ENCODE data around the gene SETBP1. TPM values are rescaled to one million over a fixed set of nuclear protein-coding genes. Genes with fewer than 3 reads are reported as not detected.

Gene SETBP1
- total RNA-seq, 1 donor from 2014 or later = 80.0 TPM

GRCh38 chr18:44771956-44772917 is 91.5 kb downstream of the SETBP1 start:
- TF ChIP-seq CTCF (IDR thresholded peaks at IDR 0.05) = no peak
- peak overlapping the region; percentile 39 for H3K4me3 Mint-ChIP-seq (ENCODE audit: unreplicated experiment)
- DNase-seq (ENCODE audit: extremely low spot score, unreplicated experiment) = peak; percentile 94
- peaks cover 20% of the 10 kb centered on the region for H3K36me3 Mint-ChIP-seq (ENCODE audit: unreplicated experiment)
- peak overlapping the region; percentile 91 for H3K27ac Mint-ChIP-seq (ENCODE audit: unreplicated experiment)
- no peaks in the 10 kb centered on the region for H3K9me3 Mint-ChIP-seq (ENCODE audit: unreplicated experiment)
- H3K4me1 Mint-ChIP-seq (ENCODE audit: unreplicated experiment) = peaks cover 85% of the 10 kb centered on the region
- no peaks in the 10 kb centered on the region for H3K27me3 Mint-ChIP-seq (ENCODE audit: unreplicated experiment)

GRCh38 chr18:44773640-44774155 is 93.0 kb downstream of the SETBP1 start:
- H3K4me1 Mint-ChIP-seq (ENCODE audit: unreplicated experiment) = peaks cover 92% of the 10 kb centered on the region
- peak overlapping the region; percentile 91 for H3K27ac Mint-ChIP-seq (ENCODE audit: unreplicated experiment)
- no peaks in the 10 kb centered on the region for H3K27me3 Mint-ChIP-seq (ENCODE audit: unreplicated experiment)
- no peak overlapping the region for H3K4me3 Mint-ChIP-seq (ENCODE audit: unreplicated experiment)
- no peaks in the 10 kb centered on the region for H3K9me3 Mint-ChIP-seq (ENCODE audit: unreplicated experiment)
- peaks cover 15% of the 10 kb centered on the region for H3K36me3 Mint-ChIP-seq (ENCODE audit: unreplicated experiment)
- DNase-seq (ENCODE audit: extremely low spot score, unreplicated experiment) = no peak
- TF ChIP-seq CTCF (IDR thresholded peaks at IDR 0.05) = no peak

- TF ChIP-seq CTCF (IDR thresholded peaks at IDR 0.05) = no peak
- Mint-ChIP-seq H3K4me3 (ENCODE audit: unreplicated experiment) (no peak overlapping the region), H3K36me3 (ENCODE audit: unreplicated experiment) (peaks cover 13% of the 10 kb centered on the region), H3K27me3 (ENCODE audit: unreplicated experiment) (no peaks in the 10 kb centered on the region), H3K27ac (ENCODE audit: unreplicated experiment) (no peak overlapping the region), H3K9me3 (ENCODE audit: unreplicated experiment) (no peaks in the 10 kb centered on the region), H3K4me1 (ENCODE audit: unreplicated experiment) (peaks cover 92% of the 10 kb centered on the region)
- no peak for DNase-seq (ENCODE audit: extremely low spot score, unreplicated experiment)
Measured at GRCh38 chr18:44774191-44774590, 93.5 kb downstream of the SETBP1 start.

GRCh38 chr18:44777457-44778192 is 96.9 kb downstream of the SETBP1 start:
- Mint-ChIP-seq H3K4me1 (ENCODE audit: unreplicated experiment) (peaks cover 87% of the 10 kb centered on the region), H3K27ac (ENCODE audit: unreplicated experiment) (peak overlapping the region; percentile 42), H3K9me3 (ENCODE audit: unreplicated experiment) (no peaks in the 10 kb centered on the region), H3K4me3 (ENCODE audit: unreplicated experiment) (peak overlapping the region; percentile 16), H3K36me3 (ENCODE audit: unreplicated experiment) (peaks cover 10% of the 10 kb centered on the region), H3K27me3 (ENCODE audit: unreplicated experiment) (no peaks in the 10 kb centered on the region)
- DNase-seq (ENCODE audit: extremely low spot score, unreplicated experiment) = no peak
- no peak for TF ChIP-seq CTCF (IDR thresholded peaks at IDR 0.05)
